MCF 10A (cell line): ENCODE data around the gene CPVL. TPM values are rescaled to one million over a fixed set of nuclear protein-coding genes. Genes with fewer than 3 reads are reported as not detected.

Experiments
- BruUV-seq: library from RNA; stranded (reverse); fragments of 400-500 nt; replicated peaks from 2 replicates; lab custom pipeline; 2021; lab: Mats Ljungman, UMichigan
- CTCF ChIA-PET: fragments of 300-600 bp; sonication (Branson Sonifier 250); formaldehyde crosslinking; extraction: SDS; loops from one replicate; lab custom pipeline; 2021; ENCODE audit warnings: antibody characterized with exemption, inconsistent platforms; lab: Yijun Ruan, JAX
- POLR2A ChIA-PET: fragments of 300-600, 350-650 bp; sonication (Branson Sonifier 250); formaldehyde crosslinking; extraction: SDS; loops from one replicate; lab custom pipeline; 2020; ENCODE audit warnings: antibody characterized with exemption, inconsistent platforms; lab: Yijun Ruan, JAX
- DNase-seq: peaks from one replicate; pipeline ENCODE4 v3.0.0-alpha.2; 2018; ENCODE audit not compliant: unreplicated experiment
- H3K27ac Mint-ChIP-seq: one replicate; pipeline ENCODE4 v1.8.0; 2022; ENCODE audit warnings: mild to moderate bottlenecking, low read depth, mixed read lengths; ENCODE audit not compliant: unreplicated experiment
- H3K27me3 Mint-ChIP-seq: one replicate; pipeline ENCODE4 v1.8.0; 2022; ENCODE audit warnings: mixed read lengths; ENCODE audit not compliant: insufficient read depth, unreplicated experiment
- H3K36me3 Mint-ChIP-seq: one replicate; pipeline ENCODE4 v1.8.0; 2022; ENCODE audit warnings: mild to moderate bottlenecking, moderate library complexity, mixed read lengths; ENCODE audit not compliant: insufficient read depth, unreplicated experiment
- H3K4me1 Mint-ChIP-seq: one replicate; pipeline ENCODE4 v1.8.0; 2022; ENCODE audit warnings: mixed read lengths; ENCODE audit not compliant: insufficient read depth, unreplicated experiment
- H3K4me3 Mint-ChIP-seq: one replicate; pipeline ENCODE4 v1.8.0; 2022; ENCODE audit warnings: mild to moderate bottlenecking, moderate library complexity, mixed read lengths; ENCODE audit not compliant: unreplicated experiment
- H3K9me3 Mint-ChIP-seq: one replicate; pipeline ENCODE4 v1.8.0; 2022; ENCODE audit warnings: mixed read lengths; ENCODE audit not compliant: unreplicated experiment
- CTCF ChIP-seq: fragments of 200-600 bp; IDR thresholded peaks from one replicate; pipeline ENCODE4 v1.8.0; 2022; ENCODE audit warnings: antibody characterized with exemption, mild to moderate bottlenecking; ENCODE audit not compliant: unreplicated experiment
- intact Hi-C: fragments of 100-400 bp; cut with micrococcal nuclease; formaldehyde crosslinking; loops from 2 replicates; pipeline ENCODE4 v1.14.1; 2022
- total RNA-seq: library from RNA; stranded (reverse); gene quantifications from 2 replicates; pipeline ENCODE4 v1.2.3, GENCODE V29; 2022

The CPVL gene
- total RNA-seq, 1 experiment from 2014 or later, result 49.0 TPM

- CTCF ChIA-PET, result interaction anchor here (0.7 to 1.4 kb wide), 2 partner anchors 15 to 94 kb away, joined by 3 to 5 read pairs; no protein-coding TSS in a partner anchor
- intact Hi-C loops, result no loop called here
- H3K4me1 Mint-ChIP-seq, result no peaks in the 10 kb centered on the region
These were observed 128.6 kb downstream of the CPVL start for GRCh38 chr7:29017713-29018112.

GRCh38 chr7:29014725-29015124, 131.6 kb downstream of the CPVL start:
- H3K27me3 Mint-ChIP-seq, result no peaks in the 10 kb centered on the region
- no peak overlapping the region for H3K27ac Mint-ChIP-seq
- BruUV-seq, result no TSS peak
- no peak for DNase-seq
- POLR2A ChIA-PET, result no interaction called here
- TF ChIP-seq CTCF, result no peak
- no peaks in the 10 kb centered on the region for H3K36me3 Mint-ChIP-seq
- intact Hi-C loops, result no loop called here
- H3K9me3 Mint-ChIP-seq, result no peaks in the 10 kb centered on the region
- no peaks in the 10 kb centered on the region for H3K4me1 Mint-ChIP-seq
- CTCF ChIA-PET, result interaction anchor here (0.8 kb wide), 1 partner anchor 88 kb away, joined by 3 read pairs; no protein-coding TSS in a partner anchor
- no peak overlapping the region for H3K4me3 Mint-ChIP-seq

More at GRCh38 chr7:29017713-29018112, 128.6 kb downstream of the CPVL start:
- no peak for TF ChIP-seq CTCF
- DNase-seq, result peak; percentile 6
- H3K27ac Mint-ChIP-seq, result no peak overlapping the region
- POLR2A ChIA-PET, result interaction anchor here (0.7 kb wide), 1 partner anchor 1012 kb away, joined by 3 read pairs; no protein-coding TSS in a partner anchor
- H3K36me3 Mint-ChIP-seq, result no peaks in the 10 kb centered on the region
- no peaks in the 10 kb centered on the region for H3K27me3 Mint-ChIP-seq
- H3K9me3 Mint-ChIP-seq, result no peaks in the 10 kb centered on the region
- no TSS peak for BruUV-seq
- no peak overlapping the region for H3K4me3 Mint-ChIP-seq

DNA sequence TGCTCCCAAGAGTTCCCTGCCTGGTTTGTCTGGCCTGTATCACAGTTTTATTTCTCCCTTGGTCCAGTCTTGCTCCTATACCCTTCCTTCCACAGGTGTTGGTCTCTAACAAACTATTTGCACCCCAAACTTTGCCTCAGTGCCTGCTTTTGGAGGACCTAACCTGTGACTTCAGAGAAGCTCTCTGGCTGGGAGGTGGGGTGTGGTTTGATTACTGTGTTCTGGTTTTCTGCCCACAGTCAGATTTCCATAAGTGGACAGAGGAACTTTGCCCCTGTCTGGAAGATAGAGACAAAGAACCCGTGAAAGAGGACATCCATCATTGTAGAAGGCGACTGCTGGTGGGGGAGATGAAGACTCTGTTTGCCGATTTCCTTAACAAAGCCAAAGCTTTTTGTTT, 132.4 kb downstream of the CPVL start:
- CTCF ChIA-PET, result interaction anchor here (0.5 kb wide), 1 partner anchor 395 kb away, joined by 3 read pairs; no protein-coding TSS in a partner anchor
- Mint-ChIP-seq H3K4me1 (no peaks in the 10 kb centered on the region), H3K27ac (no peak overlapping the region), H3K27me3 (no peaks in the 10 kb centered on the region), H3K9me3 (no peaks in the 10 kb centered on the region), H3K4me3 (no peak overlapping the region), H3K36me3 (no peaks in the 10 kb centered on the region)
- BruUV-seq, result no TSS peak
- TF ChIP-seq CTCF, result no peak
- POLR2A ChIA-PET, result no interaction called here
- no peak for DNase-seq
- intact Hi-C loops, result no loop called here

DNA sequence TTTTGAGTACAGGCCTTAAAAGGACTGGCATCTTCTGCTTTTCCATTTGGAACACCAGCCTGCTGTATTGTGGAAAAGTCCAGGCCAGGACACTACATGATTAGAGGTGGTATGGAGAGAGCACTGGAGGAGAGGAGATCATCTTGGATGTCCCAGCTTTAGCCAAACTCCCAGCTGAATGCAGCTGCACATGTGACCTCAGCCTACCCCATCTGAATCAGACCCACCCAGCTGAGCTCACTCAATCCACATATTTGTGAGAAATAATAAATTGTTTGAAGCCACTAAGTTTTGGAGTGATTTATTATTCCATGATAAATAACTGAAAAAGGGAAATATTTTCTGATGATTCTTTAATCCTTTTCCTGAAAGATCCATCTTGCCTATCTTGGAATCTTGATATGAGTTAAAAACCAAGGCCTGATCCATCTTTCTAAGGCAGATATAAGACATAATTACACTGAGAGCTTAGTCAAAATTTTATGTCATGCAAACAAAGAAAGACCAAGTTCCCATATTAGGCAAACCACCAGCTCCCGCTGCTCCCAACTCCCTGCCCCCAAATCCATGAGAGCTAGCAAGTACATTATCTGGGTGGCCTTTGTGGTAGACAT, 133.1 kb downstream of the CPVL start:
- CTCF ChIA-PET, result interaction anchor here (0.5 to 1.1 kb wide), 4 partner anchors 74 to 396 kb away, joined by 3 read pairs; no protein-coding TSS in a partner anchor
- Mint-ChIP-seq H3K27ac (no peak overlapping the region), H3K9me3 (no peaks in the 10 kb centered on the region), H3K4me1 (no peaks in the 10 kb centered on the region), H3K27me3 (no peaks in the 10 kb centered on the region), H3K4me3 (no peak overlapping the region), H3K36me3 (no peaks in the 10 kb centered on the region)
- POLR2A ChIA-PET, result no interaction called here
- intact Hi-C loops, result no loop called here
- BruUV-seq, result no TSS peak
- DNase-seq, result no peak
- no peak for TF ChIP-seq CTCF
